RCC 7860 (cell line): Measurements from ENCODE around the gene PPP1CC.
"Not testable (repeated sequence)": the region's sequence is repeated elsewhere in the genome, so short reads cannot be mapped to it uniquely, and the experiment has no call there.

Source experiments
- DNase-seq: peaks from one replicate; pipeline ENCODE4 v3.0.0-alpha.2; 2015; ENCODE audit warnings: low spot score
- FAIRE-seq: peaks from 2 replicates; lab custom pipeline; 2012; peaks lifted over from hg19 to GRCh38; lab: Jason Lieb, UNC

PPP1CC gene

GRCh38 chr12:110726708-110727369, 15.9 kb downstream of the PPP1CC start:
- DNase-seq (no peak), FAIRE-seq (no peak)

GRCh38 chr12:110726028-110726427, 16.7 kb downstream of the PPP1CC start:
- FAIRE-seq (no peak), DNase-seq (no peak)

- FAIRE-seq: no peak
- no peak for DNase-seq
These were observed 17.4 kb downstream of the PPP1CC start for GRCh38 chr12:110725267-110725666.

GRCh38 chr12:110722892-110723291, 19.8 kb downstream of the PPP1CC start:
- not testable (repeated sequence) for FAIRE-seq, DNase-seq

GRCh38 chr12:110721570-110721969, 21.1 kb downstream of the PPP1CC start:
- FAIRE-seq (no peak), DNase-seq (no peak)

- no peak for FAIRE-seq
- no peak for DNase-seq
These were observed 22.2 kb downstream of the PPP1CC start for GRCh38 chr12:110720516-110720915.

- DNase-seq (no peak), FAIRE-seq (no peak)
These were observed 24.3 kb downstream of the PPP1CC start for GRCh38 chr12:110718222-110718908.

- DNase-seq (no peak), FAIRE-seq (no peak)
These were observed 25.7 kb downstream of the PPP1CC start for GRCh38 chr12:110717037-110717436.

GRCh38 chr12:110708917-110709316, 33.8 kb downstream of the PPP1CC start:
- FAIRE-seq (no peak), DNase-seq (no peak)

GRCh38 chr12:110705309-110705708, 37.4 kb downstream of the PPP1CC start:
- DNase-seq: no peak
- no peak for FAIRE-seq

GRCh38 chr12:110704750-110705149, 37.9 kb downstream of the PPP1CC start:
- FAIRE-seq (no peak), DNase-seq (no peak)

- FAIRE-seq (no peak), DNase-seq (no peak)
These were observed 38.5 kb downstream of the PPP1CC start for GRCh38 chr12:110704231-110704630.

- no peak for DNase-seq
- no peak for FAIRE-seq
These were observed 40.6 kb downstream of the PPP1CC start for GRCh38 chr12:110702081-110702480.

GRCh38 chr12:110699591-110700445, 42.9 kb downstream of the PPP1CC start:
- no peak for FAIRE-seq
- DNase-seq: no peak

- peak; percentile 57 for DNase-seq
- no peak for FAIRE-seq
These were observed 44.4 kb downstream of the PPP1CC start for GRCh38 chr12:110698171-110698902.

GRCh38 chr12:110697236-110697635, 45.5 kb downstream of the PPP1CC start:
- no peak for DNase-seq
- no peak for FAIRE-seq

GRCh38 chr12:110696283-110696682, 46.4 kb downstream of the PPP1CC start:
- DNase-seq (no peak), FAIRE-seq (no peak)

GRCh38 chr12:110694330-110694901, 48.3 kb downstream of the PPP1CC start:
- no peak for DNase-seq
- FAIRE-seq: no peak

GRCh38 chr12:110693731-110694130, 49.0 kb downstream of the PPP1CC start:
- FAIRE-seq (no peak), DNase-seq (no peak)

GRCh38 chr12:110690127-110690430, 52.6 kb downstream of the PPP1CC start:
- no peak for FAIRE-seq
- DNase-seq: no peak
